GM19193 (cell line): ENCODE measurements around the gene MIA.
A peak's percentile ranks its signal among the peaks of the same experiment; 100 is the strongest.

Source experiments
- POLR2A ChIP-seq: IDR thresholded peaks from 4 replicates; pipeline ENCODE4 v1.6.1; 2011; ENCODE audit not compliant: insufficient read depth, insufficient read length; ENCODE audit errors: extremely low read depth

Gene MIA

DNA sequence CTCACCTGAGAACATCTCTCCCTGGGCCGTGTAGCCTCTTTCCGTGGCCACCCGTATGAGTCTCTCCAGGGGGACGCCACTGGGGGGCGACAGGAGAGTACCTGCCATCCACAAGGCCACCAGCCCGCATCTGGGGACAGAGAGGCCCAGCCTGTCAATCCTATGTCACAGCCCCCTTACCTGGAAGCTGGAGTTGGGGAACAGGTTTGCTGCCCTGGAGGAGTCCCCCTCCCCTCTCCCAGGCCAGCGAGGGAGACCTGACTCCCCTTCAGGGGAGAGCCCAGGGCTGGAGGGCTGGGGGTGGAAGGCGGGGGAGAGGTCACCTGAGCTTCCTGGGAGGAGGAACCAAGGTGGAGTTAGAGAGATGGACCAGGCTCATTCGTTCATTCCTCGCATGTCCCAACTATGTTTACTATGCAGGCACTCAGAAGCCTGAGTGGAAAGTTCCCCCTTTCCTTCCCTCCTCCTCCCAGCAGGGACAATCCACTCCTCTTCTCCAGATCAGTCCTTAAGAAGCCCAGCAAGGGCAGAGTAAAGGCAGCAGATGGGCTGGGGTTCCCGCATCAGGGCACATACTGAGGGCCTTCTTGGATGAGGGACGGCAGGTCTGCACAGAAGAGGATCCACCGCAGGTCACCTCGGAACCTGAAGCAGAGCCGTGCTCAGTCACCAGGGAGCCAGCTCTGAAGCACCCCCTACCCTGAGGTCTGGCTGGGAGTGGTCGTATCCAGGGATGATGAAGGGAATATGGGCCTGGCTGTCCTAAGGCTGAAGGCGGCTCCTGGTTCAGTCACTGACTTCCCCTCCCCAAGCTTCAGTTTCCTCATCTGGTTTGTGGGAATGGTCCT lies 30.5 kb upstream of the MIA start:
- TF ChIP-seq POLR2A, result no peak

DNA sequence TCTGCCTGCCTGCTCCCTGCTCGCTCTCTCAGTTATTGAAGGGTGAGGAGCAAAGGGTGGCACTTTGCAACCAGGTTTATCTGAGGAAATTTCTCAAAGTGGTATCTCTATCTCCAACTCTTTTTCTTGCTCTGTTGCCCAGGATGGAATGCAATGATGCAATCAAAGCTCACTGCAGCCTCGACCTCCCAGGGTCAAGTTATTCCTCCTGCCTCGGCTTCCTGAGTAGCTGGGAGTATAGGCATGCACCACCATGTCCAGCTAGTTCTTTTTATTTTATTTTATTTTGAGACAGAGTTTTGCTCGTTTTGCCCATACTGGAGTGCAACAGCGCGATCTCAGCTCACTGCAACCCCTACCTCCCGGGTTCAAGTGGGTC lies 29.9 kb upstream of the MIA start:
- no peak for TF ChIP-seq POLR2A

DNA sequence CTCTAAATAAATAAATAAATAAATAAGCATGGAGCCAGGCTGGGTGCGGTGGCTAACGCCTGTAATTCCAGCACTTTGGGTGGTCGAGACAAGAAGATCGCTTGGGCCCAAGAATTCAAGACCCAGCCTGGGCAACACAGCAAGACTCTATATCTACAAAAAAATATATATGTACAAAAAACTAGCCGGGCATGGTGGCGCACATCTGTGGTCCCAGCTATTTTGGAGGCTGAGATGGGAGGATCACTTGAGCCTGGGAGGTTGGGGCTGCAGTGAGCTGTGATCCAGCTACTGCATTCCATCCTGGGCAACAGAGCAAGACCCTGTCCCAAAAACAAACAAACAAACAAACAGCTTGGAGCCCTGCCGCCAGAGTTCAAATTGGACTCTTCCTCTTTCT lies 27.8 kb upstream of the MIA start:
- TF ChIP-seq POLR2A, result no peak

DNA sequence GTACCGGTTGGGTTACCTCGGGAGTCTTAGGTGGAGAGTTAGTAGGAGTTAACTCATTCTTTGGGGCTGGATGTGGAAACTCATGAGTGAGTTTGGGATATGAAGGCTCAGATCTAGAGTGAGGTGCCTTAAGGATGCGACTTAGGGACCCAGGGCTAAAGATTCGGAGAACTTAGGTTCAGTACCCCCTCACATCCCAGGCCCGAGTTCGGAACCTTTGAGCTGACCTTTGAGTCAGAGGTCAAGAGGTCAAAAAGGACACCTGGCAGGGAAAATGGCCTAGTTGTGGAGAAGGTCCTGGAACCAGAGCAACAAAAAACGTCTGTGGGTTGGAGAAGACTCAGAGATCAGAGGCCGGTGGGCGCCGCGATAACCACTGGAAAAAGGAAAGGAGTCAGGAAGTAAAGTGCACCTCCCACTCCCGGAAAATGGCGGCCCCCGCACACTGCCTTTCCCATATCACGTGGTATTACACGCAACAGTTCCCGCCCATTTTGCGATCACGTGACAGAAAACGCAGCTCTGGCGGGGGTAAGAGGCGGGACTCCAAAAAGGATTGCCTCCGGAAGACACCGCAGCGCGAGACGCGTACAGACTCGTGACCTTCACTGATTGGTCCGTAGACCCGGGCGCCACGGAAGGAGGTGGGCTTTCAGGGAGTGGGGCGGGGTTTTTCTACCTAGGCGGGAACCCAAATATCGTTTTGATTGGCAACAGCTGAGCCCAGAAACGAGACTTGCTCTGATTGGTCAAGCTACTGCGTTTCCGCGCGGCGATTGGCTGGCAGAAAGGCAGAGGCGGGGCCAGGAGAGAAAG lies 25.1 kb upstream of the MIA start, which contains the start of gene ACTMAP:
Gene ACTMAP, minus strand, starts transcription at position 420 of the 816 bp plus-strand sequence. CDS start 674 bp downstream, outside the sequence.
- TF ChIP-seq POLR2A, result peak; percentile 33

DNA sequence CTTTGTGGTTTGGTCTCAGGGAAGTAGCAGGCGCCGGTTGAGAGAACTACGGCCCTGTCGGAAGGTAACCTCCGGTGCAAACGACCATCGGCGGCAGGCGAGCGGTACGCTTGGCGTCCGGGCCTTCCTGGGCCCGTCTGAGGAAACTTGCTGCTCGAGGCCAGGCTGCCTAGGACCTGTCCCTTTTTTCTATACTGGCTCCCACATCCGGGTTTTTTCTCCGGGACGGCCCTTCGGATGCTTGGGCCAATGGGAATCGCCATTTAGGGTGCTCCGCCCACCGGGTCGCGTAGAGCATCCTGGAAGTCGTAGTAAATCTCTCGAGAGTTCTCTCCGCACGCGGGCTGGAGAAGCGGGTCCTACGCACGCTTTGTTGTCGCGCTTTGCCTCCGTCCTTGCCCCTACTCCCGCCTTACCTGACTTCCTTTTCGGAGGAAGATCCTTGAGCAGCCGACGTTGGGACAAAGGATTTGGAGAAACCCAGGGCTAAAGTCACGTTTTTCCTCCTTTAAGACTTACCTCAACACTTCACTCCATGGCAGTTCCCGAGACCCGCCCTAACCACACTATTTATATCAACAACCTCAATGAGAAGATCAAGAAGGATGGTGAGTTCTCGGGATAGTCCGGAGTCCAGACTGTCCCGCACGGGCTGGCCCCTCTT lies 24.3 kb upstream of the MIA start, which contains the start of gene SNRPA:
Gene SNRPA, plus strand, starts transcription at position 330 of the 664 bp plus-strand sequence. Its CDS starts 206 bp downstream, at position 536.
- TF ChIP-seq POLR2A, result peak; percentile 79

DNA sequence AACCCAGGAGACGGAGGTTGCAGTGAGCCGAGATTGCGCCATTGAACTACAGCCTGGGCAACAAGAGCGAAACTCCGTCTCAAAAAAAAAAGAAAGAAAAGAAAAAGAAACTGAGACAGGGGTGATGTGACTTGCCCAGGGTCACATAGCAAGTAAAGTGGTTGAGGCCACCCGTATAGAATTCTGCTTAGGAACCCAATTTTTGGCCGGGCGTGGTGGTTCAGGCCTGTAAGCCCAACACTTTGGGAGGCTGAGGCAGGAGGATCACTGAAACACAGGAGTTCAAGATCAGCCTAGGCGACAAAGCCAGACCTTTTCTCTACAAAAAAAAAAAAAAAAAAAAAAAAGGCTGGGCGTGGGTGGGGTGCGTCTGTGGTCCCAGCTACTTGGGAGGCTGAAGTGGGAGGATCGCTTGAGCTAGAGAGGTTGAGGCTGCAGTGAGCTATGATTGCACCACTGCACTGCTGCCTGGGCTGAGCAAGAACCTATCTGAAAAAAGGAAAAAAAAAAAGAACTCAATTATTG lies 23.0 kb upstream of the MIA start:
- no peak for TF ChIP-seq POLR2A

DNA sequence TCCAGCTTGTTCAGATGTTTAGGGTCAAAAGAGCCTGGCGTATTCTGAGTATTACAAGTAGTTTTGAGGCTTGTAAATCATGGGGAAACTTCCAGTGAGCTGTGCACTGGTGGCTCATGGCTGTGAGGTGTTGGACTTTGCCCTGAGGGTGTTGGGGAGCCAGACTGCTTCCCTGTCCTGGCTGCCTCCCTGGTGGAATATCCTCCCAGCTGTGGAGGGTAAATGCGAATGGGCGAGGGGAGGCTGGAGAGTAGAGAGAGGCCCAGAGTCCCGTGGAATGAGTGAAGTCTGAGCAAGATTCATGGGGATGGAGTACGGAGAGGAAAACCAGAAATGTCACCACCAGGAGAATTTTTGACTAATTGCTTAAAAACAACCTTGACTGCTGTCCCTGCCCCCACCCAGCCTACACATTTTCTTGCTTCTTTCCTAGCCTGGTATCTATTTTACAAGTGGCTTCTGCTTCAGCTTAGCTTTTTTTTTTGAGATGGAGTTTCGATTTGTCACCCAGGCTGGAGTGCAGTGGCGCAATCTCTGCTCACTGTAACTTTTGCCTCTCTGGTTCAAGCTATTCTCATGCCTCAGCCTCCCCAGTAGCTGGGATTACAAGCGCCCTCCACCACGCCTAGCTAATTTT lies 20.6 kb upstream of the MIA start:
- no peak for TF ChIP-seq POLR2A

DNA sequence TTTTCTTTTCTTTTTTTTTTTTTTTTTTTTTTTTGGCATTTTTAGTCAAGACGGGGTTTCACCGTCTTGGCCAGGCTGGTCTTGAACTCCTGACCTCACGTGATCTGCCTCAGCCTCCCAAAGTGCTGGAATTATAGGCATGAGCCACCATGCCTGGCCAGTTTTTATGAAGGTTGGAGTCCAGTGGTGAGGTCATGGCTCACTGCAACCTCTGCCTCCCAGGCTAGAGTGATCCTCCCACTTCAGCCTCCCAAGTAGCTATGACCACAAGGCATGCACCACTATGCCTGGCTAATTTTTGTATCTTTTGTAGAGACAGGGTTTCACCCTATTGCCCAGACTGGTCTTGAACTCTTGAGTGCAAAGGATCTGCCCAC lies 20.1 kb upstream of the MIA start:
- TF ChIP-seq POLR2A, result no peak

DNA sequence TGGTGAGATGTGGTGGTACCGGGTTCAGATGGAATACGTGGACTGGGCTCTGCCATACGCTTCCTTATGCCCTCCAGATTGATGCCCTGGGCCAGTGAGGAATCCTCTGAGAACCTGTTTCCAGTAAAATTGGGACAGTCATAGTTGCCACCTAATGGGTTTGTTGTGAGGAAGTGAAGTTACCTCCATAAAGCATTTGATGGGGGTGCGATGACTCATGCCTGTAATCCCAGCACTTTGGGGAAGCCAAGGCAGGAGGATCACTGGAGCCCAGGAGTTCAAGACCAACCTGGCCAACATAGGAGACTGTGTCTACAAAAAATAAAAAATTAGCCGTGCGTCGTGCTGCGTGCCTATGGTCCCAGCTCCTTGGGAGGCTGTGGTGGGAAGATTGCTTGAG lies 19.5 kb upstream of the MIA start:
- no peak for TF ChIP-seq POLR2A

DNA sequence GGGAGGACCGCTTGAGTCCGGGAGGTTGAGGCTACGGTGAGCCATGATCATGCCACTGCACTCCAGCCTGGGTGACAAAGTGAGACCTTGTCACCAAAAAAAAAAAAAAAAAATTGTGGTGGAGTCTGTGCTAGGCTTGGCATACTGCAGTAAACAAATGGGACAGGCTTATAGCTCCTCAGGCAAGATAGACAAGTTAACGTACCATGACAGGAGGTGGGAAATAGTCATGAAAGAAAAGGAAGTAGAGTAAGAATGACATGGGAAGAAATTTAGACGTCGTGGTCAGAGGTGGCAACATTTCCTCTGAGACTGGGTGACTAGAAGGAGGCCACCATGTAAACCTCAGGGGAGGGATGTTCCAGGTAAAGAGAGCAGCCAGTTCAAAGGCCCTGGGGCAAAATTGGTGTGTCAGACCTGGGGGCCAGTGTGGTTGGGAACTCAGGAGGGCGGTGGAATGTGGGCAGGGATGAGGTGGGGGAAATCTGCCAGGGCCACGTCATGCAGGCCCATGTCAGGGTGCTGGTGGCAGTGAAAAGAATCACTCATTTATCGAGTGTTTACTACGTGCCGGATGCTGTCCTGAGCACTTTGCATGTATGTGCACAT lies 18.7 kb upstream of the MIA start:
- no peak for TF ChIP-seq POLR2A

DNA sequence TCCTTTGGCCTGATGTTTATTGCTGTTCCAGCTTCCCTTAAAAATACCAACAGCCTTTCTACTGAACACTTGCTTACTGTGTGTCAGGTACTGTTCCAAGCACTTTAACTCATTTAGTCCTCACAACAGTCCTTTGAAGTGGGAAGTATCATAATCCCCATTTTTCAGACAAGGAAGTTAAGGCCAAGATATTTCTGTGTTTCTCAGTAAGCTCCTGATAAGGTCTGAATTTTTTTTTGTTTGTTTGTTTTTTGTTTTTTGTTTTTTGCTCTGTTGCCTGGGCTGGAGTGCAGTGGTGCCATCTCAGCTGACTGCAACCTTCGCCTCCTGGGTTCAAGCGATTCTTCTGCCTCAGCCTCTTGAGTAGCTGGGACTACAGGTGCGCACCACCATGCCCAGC lies 16.8 kb upstream of the MIA start:
- TF ChIP-seq POLR2A, result no peak

DNA sequence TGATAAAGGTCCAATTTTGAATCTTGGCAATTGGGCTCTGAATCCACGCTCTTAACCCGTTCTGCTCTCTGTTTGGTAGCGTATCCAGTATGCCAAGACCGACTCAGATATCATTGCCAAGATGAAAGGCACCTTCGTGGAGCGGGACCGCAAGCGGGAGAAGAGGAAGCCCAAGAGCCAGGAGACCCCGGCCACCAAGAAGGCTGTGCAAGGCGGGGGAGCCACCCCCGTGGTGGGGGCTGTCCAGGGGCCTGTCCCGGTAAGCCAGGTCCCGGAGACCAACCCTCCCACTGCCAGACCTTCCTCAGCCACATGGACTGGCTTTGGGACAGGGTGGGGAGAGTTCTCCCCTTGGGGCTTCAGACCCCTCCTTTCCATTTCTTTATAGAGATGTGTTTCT lies 16.0 kb upstream of the MIA start:
- no peak for TF ChIP-seq POLR2A

DNA sequence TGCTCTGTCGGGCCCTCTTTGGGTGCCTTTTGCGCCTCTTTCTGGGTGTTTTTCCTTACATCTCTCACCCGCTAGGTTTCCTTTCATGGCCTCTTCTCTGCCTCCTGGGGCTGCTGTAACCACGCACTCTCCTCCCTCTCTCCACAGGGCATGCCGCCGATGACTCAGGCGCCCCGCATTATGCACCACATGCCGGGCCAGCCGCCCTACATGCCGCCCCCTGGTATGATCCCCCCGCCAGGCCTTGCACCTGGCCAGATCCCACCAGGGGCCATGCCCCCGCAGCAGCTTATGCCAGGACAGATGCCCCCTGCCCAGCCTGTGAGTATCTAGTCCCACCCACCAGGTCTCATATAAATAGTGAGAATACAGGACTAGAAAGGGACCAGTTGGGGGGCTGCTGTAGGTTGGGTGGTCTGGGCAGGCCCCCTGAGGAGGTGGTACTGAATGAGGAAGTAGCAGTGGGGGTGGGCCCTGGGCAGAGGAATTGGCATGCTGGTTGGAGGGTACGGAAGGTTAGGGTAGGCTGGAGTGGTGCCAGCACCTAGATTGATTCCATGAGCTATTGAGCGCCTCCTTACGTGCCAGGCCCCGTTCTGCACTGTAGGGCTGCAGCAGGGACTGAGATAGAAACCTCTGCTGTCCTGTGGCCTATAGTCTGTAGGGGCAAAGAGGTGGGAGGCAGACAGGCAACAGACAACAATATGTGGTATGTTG lies 12.4 kb upstream of the MIA start:
- TF ChIP-seq POLR2A, result no peak
